ENCODE measurements around the gene GRB2.

- no peak for TF ChIP-seq EZH2phosphoT487 (IDR thresholded peaks at IDR 0.05; ENCODE audit: borderline replicate concordance, low read depth, low read length)
- TF ChIP-seq CTCF (conservative IDR thresholded peaks at IDR 0.05; ENCODE audit: low read length), result no peak
Observed at GRCh38 chr17:75367312-75367711, 38.2 kb downstream of the GRB2 start.

Measured in OCI-LY7 (cell line).